ENCODE data around the gene GRAMD4. TPM values are rescaled to one million over a fixed set of nuclear protein-coding genes. Genes with fewer than 3 reads are reported as not detected.

The GRAMD4 gene
- total RNA-seq, 1 experiment from 2014 or later, result 25.3 TPM

DNA sequence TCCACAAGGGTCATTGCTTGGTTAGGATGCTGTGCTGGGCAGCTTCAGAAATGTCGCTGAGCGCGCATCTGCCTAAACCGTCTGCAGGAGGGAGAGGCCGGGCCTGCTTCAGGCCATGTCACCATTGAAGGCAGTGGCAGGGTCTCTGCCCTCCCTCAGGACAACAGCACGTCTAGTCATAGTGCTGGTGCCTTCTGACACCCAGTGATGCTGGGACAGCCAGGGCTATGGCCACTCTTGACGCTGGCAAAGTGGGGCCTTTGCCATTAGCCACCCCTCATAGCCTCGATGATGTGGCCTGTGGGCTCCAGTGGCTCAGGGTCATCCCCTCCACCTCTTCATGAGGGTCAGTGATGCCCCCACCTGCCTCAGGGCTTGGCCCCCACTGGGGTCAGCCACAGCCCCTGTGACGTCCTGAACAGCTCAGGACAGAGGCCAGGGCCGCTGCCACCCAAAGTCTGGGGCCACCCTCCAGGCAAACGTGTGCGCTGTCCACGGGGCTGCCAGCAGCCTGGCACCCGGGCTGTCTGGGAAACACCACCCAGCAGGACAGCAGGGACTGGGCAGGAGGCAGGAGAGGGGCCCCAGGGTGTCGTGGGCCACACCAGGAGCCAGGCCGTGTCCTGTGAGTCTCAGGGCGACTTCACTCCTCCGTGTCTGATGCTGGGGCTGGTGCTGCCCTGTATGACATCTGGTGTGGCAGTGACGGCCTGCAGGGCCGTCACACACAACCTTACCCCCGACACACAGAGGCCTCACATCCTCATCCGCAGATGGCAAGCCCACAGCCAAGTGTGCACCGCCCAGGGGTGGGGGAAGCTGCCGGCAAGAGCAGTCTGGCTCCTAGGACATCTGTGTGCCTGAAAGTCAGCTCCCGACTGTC lies 75.4 kb downstream of the GRAMD4 start:
- H4K20me1 ChIP-seq (ENCODE audit: low read length), result no peaks in the 10 kb centered on the region
- H3K79me2 ChIP-seq (ENCODE audit: low read length), result no peaks in the 10 kb centered on the region
- TF ChIP-seq, protein P1, sequence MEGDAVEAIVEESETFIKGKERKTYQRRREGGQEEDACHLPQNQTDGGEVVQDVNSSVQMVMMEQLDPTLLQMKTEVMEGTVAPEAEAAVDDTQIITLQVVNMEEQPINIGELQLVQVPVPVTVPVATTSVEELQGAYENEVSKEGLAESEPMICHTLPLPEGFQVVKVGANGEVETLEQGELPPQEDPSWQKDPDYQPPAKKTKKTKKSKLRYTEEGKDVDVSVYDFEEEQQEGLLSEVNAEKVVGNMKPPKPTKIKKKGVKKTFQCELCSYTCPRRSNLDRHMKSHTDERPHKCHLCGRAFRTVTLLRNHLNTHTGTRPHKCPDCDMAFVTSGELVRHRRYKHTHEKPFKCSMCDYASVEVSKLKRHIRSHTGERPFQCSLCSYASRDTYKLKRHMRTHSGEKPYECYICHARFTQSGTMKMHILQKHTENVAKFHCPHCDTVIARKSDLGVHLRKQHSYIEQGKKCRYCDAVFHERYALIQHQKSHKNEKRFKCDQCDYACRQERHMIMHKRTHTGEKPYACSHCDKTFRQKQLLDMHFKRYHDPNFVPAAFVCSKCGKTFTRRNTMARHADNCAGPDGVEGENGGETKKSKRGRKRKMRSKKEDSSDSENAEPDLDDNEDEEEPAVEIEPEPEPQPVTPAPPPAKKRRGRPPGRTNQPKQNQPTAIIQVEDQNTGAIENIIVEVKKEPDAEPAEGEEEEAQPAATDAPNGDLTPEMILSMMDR (conservative IDR thresholded peaks at IDR 0.05; ENCODE audit: low read depth, low read length), result no peak
- TF ChIP-seq EZH2 (IDR thresholded peaks at IDR 0.05; ENCODE audit: low read length, unreplicated experiment) (no peak), EZH2phosphoT487 (IDR thresholded peaks at IDR 0.05; ENCODE audit: borderline replicate concordance, low read length) (no peak)
- no peaks in the 10 kb centered on the region for H3K9me3 ChIP-seq (ENCODE audit: low read length)
- ChIA-PET CTCF (no interaction called here), POLR2A (ENCODE audit: unreplicated experiment) (no interaction called here)
- H3K27me3 ChIP-seq (ENCODE audit: low read length), result no peaks in the 10 kb centered on the region
- H3K4me1 ChIP-seq (ENCODE audit: insufficient read depth, low read length), result no peaks in the 10 kb centered on the region
- ATAC-seq (no peak), DNase-seq (no peak)
- intact Hi-C loops (cut with micrococcal nuclease), result no loop called here
- no TSS peak for BruUV-seq (replicated peaks)
- no peaks in the 10 kb centered on the region for H3K9me2 ChIP-seq (replicated peaks; ENCODE audit: low read length)
- no peak overlapping the region for H2AFZ ChIP-seq (ENCODE audit: low read length)
- H3K9ac ChIP-seq (ENCODE audit: low read length), result no peak overlapping the region
- no peaks in the 10 kb centered on the region for H3F3A ChIP-seq (ENCODE audit: low read length, unreplicated experiment)
- H3K4me3 ChIP-seq (ENCODE audit: low read length), result no peak overlapping the region
- no peaks in the 10 kb centered on the region for H3K36me3 ChIP-seq (ENCODE audit: low read depth, low read length)
- H3K4me2 ChIP-seq (ENCODE audit: low read length), result no peak overlapping the region
- no peak overlapping the region for H3K27ac ChIP-seq (ENCODE audit: low read length)

DNA sequence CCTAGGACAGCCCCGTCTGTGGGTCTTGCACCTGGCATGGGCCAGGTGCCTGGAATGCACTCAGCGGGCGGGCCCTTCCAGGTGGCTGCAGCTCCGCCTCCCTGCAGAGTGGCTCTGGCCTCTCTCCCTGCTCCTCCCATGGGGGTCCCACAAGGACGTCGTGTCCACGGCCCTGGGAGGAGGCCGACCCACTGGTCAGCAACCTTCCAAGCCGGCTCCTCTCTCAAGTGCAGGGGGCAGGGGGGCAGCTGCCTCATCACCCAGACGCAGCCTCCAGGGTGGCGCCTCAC lies 76.0 kb downstream of the GRAMD4 start:
- H3K4me3 ChIP-seq (ENCODE audit: low read length), result no peak overlapping the region
- no peaks in the 10 kb centered on the region for H3K27me3 ChIP-seq (ENCODE audit: low read length)
- H2AFZ ChIP-seq (ENCODE audit: low read length), result no peak overlapping the region
- ATAC-seq (no peak), DNase-seq (no peak)
- H3K4me1 ChIP-seq (ENCODE audit: insufficient read depth, low read length), result no peaks in the 10 kb centered on the region
- TF ChIP-seq EZH2 (IDR thresholded peaks at IDR 0.05; ENCODE audit: low read length, unreplicated experiment), result no peak
- TF ChIP-seq, protein P1 (conservative IDR thresholded peaks at IDR 0.05; ENCODE audit: low read depth, low read length), result no peak
- no peak for TF ChIP-seq EZH2phosphoT487 (IDR thresholded peaks at IDR 0.05; ENCODE audit: borderline replicate concordance, low read length)
- no peaks in the 10 kb centered on the region for H3K9me2 ChIP-seq (replicated peaks; ENCODE audit: low read length)
- H3K36me3 ChIP-seq (ENCODE audit: low read depth, low read length), result no peaks in the 10 kb centered on the region
- CTCF ChIA-PET, result no interaction called here
- BruUV-seq (replicated peaks), result no TSS peak
- POLR2A ChIA-PET (ENCODE audit: unreplicated experiment), result no interaction called here
- intact Hi-C loops (cut with micrococcal nuclease), result no loop called here
- H3F3A ChIP-seq (ENCODE audit: low read length, unreplicated experiment), result no peaks in the 10 kb centered on the region
- H3K27ac ChIP-seq (ENCODE audit: low read length), result no peak overlapping the region
- no peaks in the 10 kb centered on the region for H3K79me2 ChIP-seq (ENCODE audit: low read length)
- no peak overlapping the region for H3K4me2 ChIP-seq (ENCODE audit: low read length)
- no peak overlapping the region for H3K9ac ChIP-seq (ENCODE audit: low read length)
- H4K20me1 ChIP-seq (ENCODE audit: low read length), result no peaks in the 10 kb centered on the region
- H3K9me3 ChIP-seq (ENCODE audit: low read length), result no peaks in the 10 kb centered on the region

DNA sequence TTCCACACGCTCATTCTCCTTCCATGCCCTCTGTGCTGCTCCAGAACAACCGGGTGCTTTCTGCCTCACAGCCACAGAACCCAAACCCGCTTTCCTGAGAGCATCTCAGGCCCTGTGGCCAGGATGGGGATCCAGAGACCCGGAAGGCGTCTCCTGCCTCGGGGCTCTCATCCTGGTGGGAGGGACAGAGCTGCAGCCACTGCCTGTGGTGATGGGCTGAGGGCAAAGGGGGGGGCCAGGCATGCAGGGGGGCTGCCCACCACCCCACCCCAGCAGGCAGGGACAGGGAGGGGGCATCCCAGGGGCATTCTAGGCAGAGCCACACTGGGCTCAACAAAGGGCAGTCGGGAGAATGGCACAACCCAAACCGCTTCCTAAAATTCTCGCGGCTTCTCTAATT lies 76.4 kb downstream of the GRAMD4 start:
- CTCF ChIA-PET, result no interaction called here

More for the DNA sequence above, 76.4 kb downstream of the GRAMD4 start:
- Histone ChIP-seq H3K4me1 (ENCODE audit: insufficient read depth, low read length) (no peaks in the 10 kb centered on the region), H3K36me3 (ENCODE audit: low read depth, low read length) (no peaks in the 10 kb centered on the region), H3K79me2 (ENCODE audit: low read length) (no peaks in the 10 kb centered on the region), H2AFZ (ENCODE audit: low read length) (no peak overlapping the region), H3K27me3 (ENCODE audit: low read length) (no peaks in the 10 kb centered on the region), H3K9me2 (replicated peaks; ENCODE audit: low read length) (no peaks in the 10 kb centered on the region), H4K20me1 (ENCODE audit: low read length) (no peaks in the 10 kb centered on the region), H3K4me2 (ENCODE audit: low read length) (no peak overlapping the region), H3K27ac (ENCODE audit: low read length) (no peak overlapping the region), H3F3A (ENCODE audit: low read length, unreplicated experiment) (no peaks in the 10 kb centered on the region), H3K4me3 (ENCODE audit: low read length) (no peak overlapping the region), H3K9ac (ENCODE audit: low read length) (no peak overlapping the region), H3K9me3 (ENCODE audit: low read length) (no peaks in the 10 kb centered on the region)
- DNase-seq (no peak), ATAC-seq (no peak)
- intact Hi-C loops (cut with micrococcal nuclease), result no loop called here
- POLR2A ChIA-PET (ENCODE audit: unreplicated experiment), result no interaction called here
- BruUV-seq (replicated peaks), result no TSS peak
- no peak for TF ChIP-seq EZH2phosphoT487 (IDR thresholded peaks at IDR 0.05; ENCODE audit: borderline replicate concordance, low read length)
- TF ChIP-seq, protein P1 (conservative IDR thresholded peaks at IDR 0.05; ENCODE audit: low read depth, low read length), result no peak
- TF ChIP-seq EZH2 (IDR thresholded peaks at IDR 0.05; ENCODE audit: low read length, unreplicated experiment), result no peak
